Peyer's patch (tissue), 4 donors: Measurements from ENCODE around the gene STXBP3. TPM values are rescaled to one million over a fixed set of nuclear protein-coding genes. Genes with fewer than 3 reads are reported as not detected.

ENCODE experiments used
- DNase-seq, 3 donors: peaks; one replicate each; pipeline ENCODE4 v3.0.0-alpha.2; 2017 to 2019
- H3K27ac ChIP-seq, 4 donors: fragments of 200-600 bp; sonication (generic); one replicate each; pipeline ENCODE4 v1.5.1; 2016 to 2019
- H3K27me3 ChIP-seq, 2 donors: fragments of 200-600 bp; sonication (generic); one replicate each; pipeline ENCODE4 v1.5.1; 2019
- H3K36me3 ChIP-seq, 3 donors: fragments of 200-600 bp; sonication (generic); one replicate each; pipeline ENCODE4 v1.5.1; 2016 to 2019
- H3K4me1 ChIP-seq, 4 donors: fragments of 200-600 bp; sonication (generic); one replicate each; pipeline ENCODE4 v1.5.1; 2016 to 2019
- H3K4me3 ChIP-seq, 4 donors: fragments of 200-600 bp; sonication (generic); 1 replicate in 3 of 4; 2 replicates in 1 of 4; pipeline ENCODE4 v1.5.1; 2016 to 2019; ENCODE audit warnings: mild to moderate bottlenecking in 1 of 4
- H3K9me3 ChIP-seq, 4 donors: fragments of 200-600 bp; sonication (generic); one replicate each; pipeline ENCODE4 v1.5.1; 2016 to 2019; ENCODE audit warnings: mild to moderate bottlenecking in 1 of 4
- CTCF ChIP-seq, 6 experiments: fragments of 450-650 bp in 4 of 6; fragments of 200-600 bp in 2 of 6; sonication (generic) in 1 of 6; IDR thresholded peaks; one replicate each; pipeline ENCODE4 v1.5.1; 2017 to 2019; ENCODE audit warnings: antibody characterized with exemption in 6 of 6, mild to moderate bottlenecking in 3 of 6, moderate library complexity in 1 of 6
- POLR2A ChIP-seq, 2 donors: fragments of 450-650 bp; IDR thresholded peaks; one replicate each; pipeline ENCODE4 v1.5.1; 2017; ENCODE audit warnings: antibody characterized with exemption in 2 of 2, mild to moderate bottlenecking in 2 of 2, moderate library complexity in 2 of 2
- total RNA-seq, 4 donors: library from RNA; depleted of rRNA; stranded (reverse); fragments of >200 nt; gene quantifications; one replicate each; pipeline ENCODE4 v1.1.0, GENCODE V29; 2016

The STXBP3 gene
- total RNA-seq, 4 donors from 2014 or later = 51.3 to 106 (median 64.2) TPM

- Histone ChIP-seq H3K4me3 (no peak overlapping the region), H3K27ac (no peak overlapping the region), H3K9me3 (no peaks in the 10 kb centered on the region), H3K36me3 (peaks cover 0 to 34% (median 0%) of the 10 kb centered on the region in 3 donors), H3K4me1 (peaks cover 0 to 14% (median 2%) of the 10 kb centered on the region in 4 donors), H3K27me3 (no peaks in the 10 kb centered on the region)
- TF ChIP-seq CTCF (IDR thresholded peaks at IDR 0.05) = no peak
- no peak for TF ChIP-seq POLR2A (IDR thresholded peaks at IDR 0.05)
- DNase-seq = no peak
Measured at GRCh38 chr1:108750476-108751181, 4.2 kb downstream of the STXBP3 start.

GRCh38 chr1:108753363-108753762 lies 6.9 kb downstream of the STXBP3 start:
- Histone ChIP-seq H3K4me3 (no peak overlapping the region), H3K36me3 (peaks cover 0 to 53% (median 0%) of the 10 kb centered on the region in 3 donors), H3K27me3 (no peaks in the 10 kb centered on the region), H3K27ac (no peak overlapping the region), H3K9me3 (no peaks in the 10 kb centered on the region), H3K4me1 (peaks cover 0 to 6% (median 0%) of the 10 kb centered on the region in 4 donors)
- TF ChIP-seq POLR2A (IDR thresholded peaks at IDR 0.05) (no peak), CTCF (IDR thresholded peaks at IDR 0.05) (no peak)
- no peak for DNase-seq

GRCh38 chr1:108758796-108759195 lies 12.3 kb downstream of the STXBP3 start:
- Histone ChIP-seq H3K4me1 (no peaks in the 10 kb centered on the region), H3K9me3 (no peaks in the 10 kb centered on the region), H3K27ac (no peak overlapping the region), H3K4me3 (no peak overlapping the region), H3K36me3 (peaks cover 0 to 83% (median 0%) of the 10 kb centered on the region in 3 donors), H3K27me3 (no peaks in the 10 kb centered on the region)
- no peak for DNase-seq
- TF ChIP-seq POLR2A (IDR thresholded peaks at IDR 0.05) (no peak), CTCF (IDR thresholded peaks at IDR 0.05) (no peak)

GRCh38 chr1:108767115-108767514 lies 20.6 kb downstream of the STXBP3 start:
- DNase-seq = no peak
- no peak for TF ChIP-seq POLR2A (IDR thresholded peaks at IDR 0.05)
- no peak for TF ChIP-seq CTCF (IDR thresholded peaks at IDR 0.05)
- H3K27me3 ChIP-seq = no peaks in the 10 kb centered on the region
- H3K4me3 ChIP-seq = no peak overlapping the region
- no peak overlapping the region for H3K27ac ChIP-seq
- peaks cover 0 to 58% (median 0%) of the 10 kb centered on the region in 3 donors for H3K36me3 ChIP-seq
- H3K4me1 ChIP-seq = no peaks in the 10 kb centered on the region
- H3K9me3 ChIP-seq = no peaks in the 10 kb centered on the region

GRCh38 chr1:108767708-108768107 lies 21.2 kb downstream of the STXBP3 start:
- Histone ChIP-seq H3K27ac (no peak overlapping the region), H3K4me3 (no peak overlapping the region), H3K36me3 (peaks cover 0 to 54% (median 0%) of the 10 kb centered on the region in 3 donors), H3K9me3 (no peaks in the 10 kb centered on the region), H3K4me1 (no peaks in the 10 kb centered on the region), H3K27me3 (no peaks in the 10 kb centered on the region)
- TF ChIP-seq POLR2A (IDR thresholded peaks at IDR 0.05) (no peak), CTCF (IDR thresholded peaks at IDR 0.05) (no peak)
- DNase-seq = no peak
